ENCODE data around the gene DSCAM.

The DSCAM gene

DNA sequence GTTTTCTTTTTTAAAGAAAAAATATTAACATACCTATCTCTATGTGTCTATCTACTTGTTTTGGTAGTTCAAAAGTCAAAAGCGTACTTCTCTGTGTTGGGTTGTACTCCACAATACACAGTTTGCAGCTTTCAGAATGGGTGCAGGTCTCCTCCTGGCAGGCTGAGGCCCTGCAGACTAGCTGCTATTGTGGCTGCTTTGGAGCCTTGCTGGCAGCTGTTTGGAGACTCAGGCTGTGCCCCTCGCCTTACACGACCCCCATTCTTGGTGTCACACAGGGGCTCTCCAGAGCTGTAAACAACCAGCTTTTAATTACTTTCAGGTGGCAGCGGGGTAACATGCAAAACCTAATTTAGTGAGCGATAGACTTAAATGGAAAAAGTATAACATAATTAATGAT is 160.4 kb downstream of the DSCAM start:
- H3K9me3 ChIP-seq (replicated peaks in 1 of 11) = no peaks in the 10 kb centered on the region
- H3K27ac ChIP-seq = no peak overlapping the region
- 0 out of 20 replicates have a peak, but pooled peaks cover 0 to 3% (median 0%) of the 10 kb centered on the region in 10 experiments for H3K4me1 ChIP-seq
- H4K20me1 ChIP-seq = no peaks in the 10 kb centered on the region
- no peak overlapping the region for H3K9ac ChIP-seq
- TF ChIP-seq Cebpa-rat (IDR thresholded peaks at IDR 0.05) = no peak
- no peak overlapping the region for H3K4me2 ChIP-seq
- no peaks in the 10 kb centered on the region for H3K27me3 ChIP-seq
- no peaks in the 10 kb centered on the region for H3K36me3 ChIP-seq
- no peak overlapping the region for H3K4me3 ChIP-seq

DNA sequence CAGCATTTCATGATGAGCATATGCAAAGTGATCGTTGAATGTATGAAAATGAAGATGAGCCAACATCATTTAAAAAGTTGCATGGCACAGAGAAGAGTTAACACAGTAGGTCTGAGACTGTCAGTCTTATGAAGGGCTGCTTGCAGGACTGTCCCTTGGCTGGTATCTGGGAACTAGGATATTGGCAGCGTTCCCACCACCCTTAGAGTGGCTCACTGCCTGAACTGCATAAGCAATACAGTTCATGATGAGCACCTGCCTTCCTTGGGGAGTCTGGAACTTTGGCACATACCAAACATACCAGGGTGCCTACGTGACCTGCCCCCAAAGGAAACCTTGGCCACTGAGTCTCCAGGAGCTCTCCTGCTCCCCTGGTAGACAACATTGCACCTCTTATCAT is 161.8 kb downstream of the DSCAM start:
- Histone ChIP-seq H4K20me1 (no peaks in the 10 kb centered on the region), H3K9ac (no peak overlapping the region), H3K36me3 (no peaks in the 10 kb centered on the region), H3K4me1 (0 out of 20 replicates have a peak, but pooled peaks cover 0 to 3% (median 0%) of the 10 kb centered on the region in 10 experiments), H3K4me3 (no peak overlapping the region), H3K27me3 (no peaks in the 10 kb centered on the region), H3K4me2 (no peak overlapping the region), H3K27ac (no peak overlapping the region), H3K9me3 (replicated peaks in 1 of 11) (no peaks in the 10 kb centered on the region)
- no peak for TF ChIP-seq Cebpa-rat (IDR thresholded peaks at IDR 0.05)

DNA sequence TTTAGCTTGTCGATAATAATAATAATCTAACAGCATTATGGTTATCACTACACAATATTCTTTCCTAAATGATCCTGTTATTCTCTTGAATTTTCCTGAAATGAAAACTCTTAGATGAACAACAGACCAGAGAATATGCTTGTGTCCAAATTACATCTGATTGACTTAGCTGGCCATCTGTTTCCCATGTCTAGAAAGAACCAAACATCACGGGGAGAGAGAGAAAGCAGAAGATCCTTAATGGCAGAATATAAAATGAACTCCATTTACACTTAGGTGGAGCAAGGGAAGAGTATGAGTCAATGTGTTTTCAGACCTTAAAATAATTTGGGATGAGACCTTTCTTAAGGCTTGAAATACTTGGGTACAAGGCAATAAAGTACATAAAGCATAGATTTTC is 162.2 kb downstream of the DSCAM start:
- H4K20me1 ChIP-seq = no peaks in the 10 kb centered on the region
- H3K9me3 ChIP-seq (replicated peaks in 1 of 11) = no peaks in the 10 kb centered on the region
- H3K36me3 ChIP-seq = no peaks in the 10 kb centered on the region
- H3K27ac ChIP-seq = no peak overlapping the region
- H3K4me2 ChIP-seq = no peak overlapping the region
- H3K4me1 ChIP-seq = 0 out of 20 replicates have a peak, but pooled peaks cover 0 to 3% (median 0%) of the 10 kb centered on the region in 10 experiments
- no peak for TF ChIP-seq Cebpa-rat (IDR thresholded peaks at IDR 0.05)
- H3K4me3 ChIP-seq = no peak overlapping the region
- no peak overlapping the region for H3K9ac ChIP-seq
- H3K27me3 ChIP-seq = no peaks in the 10 kb centered on the region

DNA sequence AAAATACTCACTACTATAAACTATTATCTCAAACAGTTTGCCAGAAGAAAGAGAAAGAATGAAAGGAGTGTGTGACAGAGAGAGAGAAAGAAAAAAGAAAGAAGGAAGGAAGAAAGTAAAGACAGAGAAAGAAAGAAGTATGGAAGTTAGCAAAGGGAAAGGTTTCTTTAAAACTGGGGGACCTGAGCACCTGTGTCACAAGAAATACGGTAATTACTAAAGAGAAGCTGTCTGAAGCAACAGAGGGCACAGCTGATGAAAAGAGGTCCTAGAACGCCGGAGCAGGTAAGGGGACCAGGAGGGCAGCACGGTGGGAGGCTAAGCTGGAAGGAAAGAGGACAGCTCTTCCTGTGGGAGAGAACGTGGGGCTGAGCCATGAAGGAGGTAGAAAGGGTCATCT is 163.6 kb downstream of the DSCAM start:
- no peaks in the 10 kb centered on the region for H3K4me1 ChIP-seq
- no peaks in the 10 kb centered on the region for H3K27me3 ChIP-seq
- no peak overlapping the region for H3K4me3 ChIP-seq
- no peak overlapping the region for H3K9ac ChIP-seq
- no peaks in the 10 kb centered on the region for H3K36me3 ChIP-seq
- H3K27ac ChIP-seq = no peak overlapping the region
- TF ChIP-seq Cebpa-rat (IDR thresholded peaks at IDR 0.05) = no peak
- no peaks in the 10 kb centered on the region for H4K20me1 ChIP-seq
- no peak overlapping the region for H3K4me2 ChIP-seq
- no peaks in the 10 kb centered on the region for H3K9me3 ChIP-seq (replicated peaks in 1 of 11)

DNA sequence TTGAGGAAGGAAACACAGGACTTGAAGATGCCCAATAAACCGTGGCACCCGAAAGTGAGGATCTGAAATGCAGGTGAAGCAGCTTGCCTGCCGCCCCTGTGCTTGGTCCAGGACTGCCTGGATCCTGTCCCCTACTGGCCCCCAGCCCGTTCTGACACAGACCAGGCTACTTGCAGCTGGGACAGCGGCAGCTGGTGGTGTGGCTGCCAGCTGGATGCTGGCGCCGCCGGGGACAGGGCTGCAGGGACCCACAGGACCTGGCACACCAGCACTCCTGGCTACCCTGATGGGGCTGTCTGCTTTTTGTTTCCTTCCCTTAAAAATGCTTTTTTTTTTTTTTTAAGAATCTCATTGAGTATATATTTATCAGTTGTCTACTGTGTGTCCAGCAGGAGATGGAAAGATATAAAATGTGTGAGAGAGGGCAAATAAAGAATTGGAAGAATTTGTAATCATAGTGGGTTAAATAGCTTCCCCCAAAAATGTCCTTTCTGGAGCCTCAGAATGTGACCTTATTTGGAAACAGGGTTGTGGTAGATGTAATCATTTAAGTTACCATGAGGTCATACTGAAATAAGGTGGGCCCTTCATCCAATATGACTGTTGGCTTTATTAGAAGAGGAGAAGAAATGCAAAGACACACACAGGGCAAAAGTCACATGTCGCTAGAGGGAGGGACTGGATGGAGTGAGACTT is 165.6 kb downstream of the DSCAM start:
- no peaks in the 10 kb centered on the region for H3K27me3 ChIP-seq
- H3K4me2 ChIP-seq = no peak overlapping the region
- no peak for TF ChIP-seq Cebpa-rat (IDR thresholded peaks at IDR 0.05)
- H3K4me3 ChIP-seq = no peak overlapping the region
- no peaks in the 10 kb centered on the region for H3K36me3 ChIP-seq
- no peak overlapping the region for H3K27ac ChIP-seq
- no peaks in the 10 kb centered on the region for H3K9me3 ChIP-seq (replicated peaks in 1 of 11)
- H3K9ac ChIP-seq = no peak overlapping the region
- no peaks in the 10 kb centered on the region for H3K4me1 ChIP-seq
- no peaks in the 10 kb centered on the region for H4K20me1 ChIP-seq

DNA sequence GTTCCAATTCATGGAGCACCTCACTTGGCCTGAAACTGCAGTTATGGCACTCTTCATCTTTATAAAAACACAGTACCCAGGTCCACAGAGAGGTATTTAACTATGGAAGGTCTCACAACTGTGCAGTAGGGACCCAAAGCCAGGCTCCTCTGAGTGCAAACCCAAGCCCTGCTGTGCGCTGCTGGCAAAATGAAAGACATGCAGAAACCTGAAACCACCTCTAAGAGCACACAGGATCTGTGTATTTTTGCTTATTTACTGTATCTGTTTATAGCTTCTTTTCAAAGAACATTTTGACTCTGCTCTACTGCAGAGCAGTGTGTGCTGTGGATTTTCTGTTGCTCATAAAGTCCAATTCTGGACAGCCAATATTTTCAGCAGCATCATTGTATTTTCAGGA is 166.6 kb downstream of the DSCAM start:
- no peaks in the 10 kb centered on the region for H3K9me3 ChIP-seq (replicated peaks in 1 of 11)
- H3K27ac ChIP-seq = no peak overlapping the region
- H3K36me3 ChIP-seq = no peaks in the 10 kb centered on the region
- H3K4me3 ChIP-seq = no peak overlapping the region
- H3K4me1 ChIP-seq = no peaks in the 10 kb centered on the region
- H3K27me3 ChIP-seq = no peaks in the 10 kb centered on the region
- H4K20me1 ChIP-seq = no peaks in the 10 kb centered on the region
- H3K4me2 ChIP-seq = no peak overlapping the region
- no peak for TF ChIP-seq Cebpa-rat (IDR thresholded peaks at IDR 0.05)
- H3K9ac ChIP-seq = no peak overlapping the region

DNA sequence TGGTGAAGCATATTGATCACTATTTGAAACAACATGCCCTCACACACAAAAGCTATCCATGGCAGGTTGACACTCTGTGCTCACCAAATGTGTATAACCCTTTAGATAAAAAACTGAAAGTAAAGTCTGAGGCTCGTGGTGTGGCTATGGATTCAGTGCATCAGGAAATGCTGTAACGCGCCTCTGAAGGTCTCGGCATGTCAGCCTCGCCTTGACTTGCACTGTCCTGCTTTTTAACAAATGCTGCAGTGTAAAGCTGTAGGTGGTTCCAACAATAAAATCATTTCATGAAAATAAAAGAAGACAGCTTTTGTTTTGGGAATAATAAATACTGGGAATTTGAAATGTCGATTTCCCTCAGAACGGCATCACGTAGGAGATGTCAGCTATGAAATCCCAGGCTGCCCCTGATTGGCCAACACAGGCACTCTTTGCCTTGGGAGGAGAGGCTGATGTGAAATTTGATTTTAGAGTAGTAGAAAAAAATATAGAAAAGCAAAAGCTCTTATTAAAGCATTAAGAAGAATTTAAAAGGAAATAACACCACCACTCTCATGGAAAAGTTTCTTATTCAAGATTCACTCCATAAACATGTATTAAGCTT is 168.2 kb downstream of the DSCAM start:
- Histone ChIP-seq H3K27me3 (no peaks in the 10 kb centered on the region), H3K36me3 (no peaks in the 10 kb centered on the region), H3K9ac (no peak overlapping the region), H3K27ac (no peak overlapping the region), H3K4me3 (no peak overlapping the region), H3K4me2 (no peak overlapping the region), H3K9me3 (replicated peaks in 1 of 11) (no peaks in the 10 kb centered on the region), H4K20me1 (no peaks in the 10 kb centered on the region), H3K4me1 (no peaks in the 10 kb centered on the region)
- TF ChIP-seq Cebpa-rat (IDR thresholded peaks at IDR 0.05) = no peak

DNA sequence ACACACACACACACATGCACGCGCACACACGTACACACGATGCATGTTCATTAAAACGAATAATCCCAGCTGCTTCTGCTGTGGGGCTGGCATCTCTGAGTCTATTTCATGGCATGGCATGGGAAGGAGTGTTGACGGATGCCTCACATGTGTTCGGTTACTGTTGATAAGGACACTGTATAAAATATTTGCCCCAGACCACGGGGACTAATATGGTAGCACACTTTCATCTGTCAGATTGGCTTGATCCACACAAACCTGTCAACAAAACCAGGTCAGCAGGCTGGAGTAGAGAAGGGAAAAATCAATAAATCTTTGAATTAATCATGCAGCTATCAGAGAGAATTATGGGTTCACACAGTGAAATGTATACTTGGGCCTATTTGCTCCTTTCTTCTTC is 171.9 kb downstream of the DSCAM start:
- Histone ChIP-seq H3K9ac (no peak overlapping the region), H3K4me1 (no peaks in the 10 kb centered on the region; a peak in 1 of 20 replicates), H3K4me3 (no peak overlapping the region), H3K9me3 (replicated peaks in 1 of 11) (no peaks in the 10 kb centered on the region), H3K27ac (no peak overlapping the region), H3K27me3 (no peaks in the 10 kb centered on the region), H4K20me1 (no peaks in the 10 kb centered on the region), H3K4me2 (no peak overlapping the region), H3K36me3 (no peaks in the 10 kb centered on the region)
- no peak for TF ChIP-seq Cebpa-rat (IDR thresholded peaks at IDR 0.05)

DNA sequence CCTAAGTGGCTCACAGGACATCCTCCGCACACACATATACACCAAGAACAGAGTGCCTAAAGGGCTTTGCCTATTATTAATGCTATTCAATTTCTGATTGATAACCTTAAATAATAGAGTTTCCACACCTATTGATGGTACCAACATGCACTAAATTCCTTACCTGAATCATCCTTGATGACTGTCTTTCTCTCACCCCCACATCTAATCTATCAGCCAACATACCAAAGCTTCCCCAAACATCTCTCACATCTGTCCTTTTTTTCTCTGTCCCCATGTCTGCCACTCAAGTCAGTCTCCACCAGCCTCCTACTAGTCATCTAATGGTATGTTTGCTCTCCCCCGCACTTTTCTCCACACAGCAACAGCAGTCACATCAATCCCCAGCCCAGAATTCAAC is 174.4 kb downstream of the DSCAM start:
- Histone ChIP-seq H3K27ac (no peak overlapping the region), H3K9me3 (replicated peaks in 1 of 11) (no peaks in the 10 kb centered on the region), H3K4me3 (no peak overlapping the region), H4K20me1 (no peaks in the 10 kb centered on the region), H3K36me3 (no peaks in the 10 kb centered on the region), H3K27me3 (no peaks in the 10 kb centered on the region), H3K4me2 (no peak overlapping the region), H3K4me1 (no peaks in the 10 kb centered on the region; a peak in 1 of 20 replicates), H3K9ac (no peak overlapping the region)
- no peak for TF ChIP-seq Cebpa-rat (IDR thresholded peaks at IDR 0.05)

DNA sequence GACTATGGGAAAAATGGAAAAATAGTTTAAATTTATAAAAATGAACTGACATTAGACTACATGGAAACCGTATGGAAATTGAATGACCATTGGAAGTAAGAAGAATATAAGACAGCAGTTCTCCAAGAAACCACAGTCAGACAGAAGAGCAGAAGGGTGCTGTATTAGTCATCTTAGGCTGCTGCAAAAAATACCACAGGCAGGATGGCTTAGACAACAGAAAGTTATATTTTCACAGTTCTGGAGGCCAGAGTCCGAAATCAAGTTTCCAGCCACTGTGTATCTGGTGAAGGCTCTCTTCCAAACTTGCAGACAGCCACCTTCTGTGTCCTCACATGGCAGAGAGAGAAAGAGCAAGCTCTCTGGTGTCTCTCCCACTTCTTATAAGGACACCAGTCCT is 175.2 kb downstream of the DSCAM start:
- no peak overlapping the region for H3K4me3 ChIP-seq
- H3K9me3 ChIP-seq (replicated peaks in 1 of 11) = no peaks in the 10 kb centered on the region

More for the DNA sequence above, 175.2 kb downstream of the DSCAM start:
- H3K27ac ChIP-seq = no peak overlapping the region
- TF ChIP-seq Cebpa-rat (IDR thresholded peaks at IDR 0.05) = no peak
- no peak overlapping the region for H3K9ac ChIP-seq
- H3K36me3 ChIP-seq = no peaks in the 10 kb centered on the region
- no peaks in the 10 kb centered on the region for H4K20me1 ChIP-seq
- H3K4me2 ChIP-seq = no peak overlapping the region
- H3K27me3 ChIP-seq = no peaks in the 10 kb centered on the region
- H3K4me1 ChIP-seq = peaks cover 0 to 4% (median 0%) of the 10 kb centered on the region in 10 experiments; a peak in 5 of 20 replicates

Data from BLaER1 treated with 17β-estradiol and CSF1 and Interleukin-3, amounts not matched to agents 10 nM and 100 nM (cell line).